ENCODE data around the gene STX17. TPM values are rescaled to one million over a fixed set of nuclear protein-coding genes. Genes with fewer than 3 reads are reported as not detected.

Gene STX17
- polyA plus RNA-seq, 2 of the 4 experiments (the other 2 are of a cell fraction) = 14.3 to 24.6 TPM

DNA sequence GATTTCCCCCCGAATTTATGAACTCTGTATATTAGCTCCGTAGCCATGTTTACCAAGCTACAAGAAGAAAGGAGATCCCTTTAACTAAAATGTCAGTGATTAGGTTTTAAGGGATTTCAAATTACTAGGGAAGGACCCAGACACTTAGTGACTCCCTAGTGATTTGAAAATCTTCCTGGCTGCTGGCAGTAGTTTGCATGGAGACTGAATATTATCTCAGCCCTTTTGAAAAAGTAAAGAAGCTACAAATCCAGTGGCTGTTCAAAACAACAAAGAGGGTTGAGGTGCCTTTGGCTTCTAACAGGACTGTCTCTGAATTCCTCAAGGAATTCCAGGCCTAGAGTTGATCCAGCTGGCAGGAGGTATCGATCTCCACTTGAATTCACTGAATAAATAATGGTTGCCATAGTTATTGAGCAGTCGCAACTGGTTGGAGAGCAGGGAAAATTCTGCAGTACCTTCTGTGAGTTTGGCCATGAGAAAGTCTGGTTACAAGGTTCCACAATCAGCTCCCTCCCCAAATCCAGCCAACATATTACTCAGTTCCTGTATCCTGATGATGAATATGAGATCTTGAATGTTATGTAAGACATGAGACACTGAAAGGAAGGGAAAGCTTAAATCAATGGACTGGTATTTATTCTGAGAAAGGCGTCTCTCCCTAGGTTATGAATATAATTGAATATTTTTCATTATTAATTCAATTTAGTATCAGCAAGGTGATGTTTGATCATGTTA lies 47.0 kb upstream of the STX17 start:
- H3K4me3 ChIP-seq = no peak overlapping the region
- H3K4me2 ChIP-seq = no peak overlapping the region
- no peak overlapping the region for H3K27ac ChIP-seq
- FAIRE-seq (no peak), ATAC-seq (no peak), DNase-seq (ENCODE audit: low read depth in 1 of 2, low spot score in 1 of 2) (no peak)
- TF ChIP-seq CBX8 (IDR thresholded peaks at IDR 0.05) (no peak), FOSL2 (IDR thresholded peaks at IDR 0.05) (no peak), FOSL2 (CRISPR knock-in tag; IDR thresholded peaks at IDR 0.05) (no peak), NR3C1 (IDR thresholded peaks at IDR 0.05) (no peak), HDAC2 (IDR thresholded peaks at IDR 0.05) (no peak), ZNF302 (CRISPR knock-in tag; IDR thresholded peaks at IDR 0.05) (no peak), EP300 (IDR thresholded peaks at IDR 0.05) (no peak), CEBPB (IDR thresholded peaks at IDR 0.05) (no peak), ESRRA (IDR thresholded peaks at IDR 0.05; ENCODE audit: borderline replicate concordance, low read length) (no peak)
- TF ChIP-seq, protein P1, sequence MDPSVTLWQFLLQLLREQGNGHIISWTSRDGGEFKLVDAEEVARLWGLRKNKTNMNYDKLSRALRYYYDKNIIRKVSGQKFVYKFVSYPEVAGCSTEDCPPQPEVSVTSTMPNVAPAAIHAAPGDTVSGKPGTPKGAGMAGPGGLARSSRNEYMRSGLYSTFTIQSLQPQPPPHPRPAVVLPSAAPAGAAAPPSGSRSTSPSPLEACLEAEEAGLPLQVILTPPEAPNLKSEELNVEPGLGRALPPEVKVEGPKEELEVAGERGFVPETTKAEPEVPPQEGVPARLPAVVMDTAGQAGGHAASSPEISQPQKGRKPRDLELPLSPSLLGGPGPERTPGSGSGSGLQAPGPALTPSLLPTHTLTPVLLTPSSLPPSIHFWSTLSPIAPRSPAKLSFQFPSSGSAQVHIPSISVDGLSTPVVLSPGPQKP (IDR thresholded peaks at IDR 0.05; ENCODE audit: low read depth, low read length) = no peak
- POLR2A ChIA-PET = no interaction called here
- no peaks in the 10 kb centered on the region for H3K9me3 ChIP-seq
- WGBS (ENCODE audit: missing lambda C conversion rate) = 61% methylated on average over 5 of the region's 5 CpGs
- H3K4me1 ChIP-seq = no peaks in the 10 kb centered on the region
- CTCF ChIA-PET = interaction anchor here (1.0 to 1.2 kb wide), 3 partner anchors 35 to 363 kb away, joined by 3 to 5 read pairs (median 3); partner anchors contain the start of gene NR4A3

DNA sequence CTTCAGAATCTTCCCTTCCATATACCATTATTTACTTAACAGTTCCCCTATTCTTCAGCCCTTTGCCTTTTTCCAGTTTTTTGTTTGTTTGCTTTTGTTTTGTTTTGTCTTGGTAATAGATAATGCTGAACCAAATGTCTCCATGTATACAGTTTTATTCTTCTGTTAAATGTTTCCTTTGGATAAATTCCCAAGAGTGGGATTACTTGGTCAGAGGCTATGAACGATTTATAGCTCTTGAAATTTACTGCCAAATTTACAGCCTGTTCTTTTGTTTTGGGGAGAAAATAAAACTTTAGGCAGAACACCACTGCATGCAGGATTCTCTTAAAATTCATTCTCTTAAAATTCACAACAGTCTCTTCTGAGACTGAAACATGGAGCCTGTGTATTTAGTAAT lies 46.2 kb upstream of the STX17 start:
- ATAC-seq (no peak), FAIRE-seq (no peak)

DNA sequence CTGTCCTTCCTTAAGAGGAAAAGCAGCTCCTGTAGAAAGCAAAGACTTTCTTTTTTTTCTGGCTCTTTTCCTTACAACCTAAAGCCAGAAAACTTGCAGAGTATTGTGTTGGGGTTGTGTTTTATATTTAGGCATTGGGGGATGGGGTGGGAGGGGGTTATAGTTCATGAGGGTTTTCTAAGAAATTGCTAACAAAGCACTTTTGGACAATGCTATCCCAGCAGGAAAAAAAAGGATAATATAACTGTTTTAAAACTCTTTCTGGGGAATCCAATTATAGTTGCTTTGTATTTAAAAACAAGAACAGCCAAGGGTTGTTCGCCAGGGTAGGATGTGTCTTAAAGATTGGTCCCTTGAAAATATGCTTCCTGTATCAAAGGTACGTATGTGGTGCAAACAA lies 42.5 kb upstream of the STX17 start:
- no peak for FAIRE-seq
- Histone ChIP-seq H3K9me3 (no peaks in the 10 kb centered on the region), H3K27ac (no peak overlapping the region), H3K4me2 (no peak overlapping the region), H3K4me1 (no peaks in the 10 kb centered on the region), H3K4me3 (no peak overlapping the region)
- 88% methylated on average over 2 of the region's 2 CpGs for WGBS (ENCODE audit: missing lambda C conversion rate)
- ChIA-PET CTCF (no interaction called here), POLR2A (no interaction called here)
- no peak for DNase-seq (ENCODE audit: low read depth in 1 of 2, low spot score in 1 of 2)
- TF ChIP-seq MAFK (IDR thresholded peaks at IDR 0.05; ENCODE audit: partially characterized antibody) = peak; percentile 62
- TF ChIP-seq, protein P2, sequence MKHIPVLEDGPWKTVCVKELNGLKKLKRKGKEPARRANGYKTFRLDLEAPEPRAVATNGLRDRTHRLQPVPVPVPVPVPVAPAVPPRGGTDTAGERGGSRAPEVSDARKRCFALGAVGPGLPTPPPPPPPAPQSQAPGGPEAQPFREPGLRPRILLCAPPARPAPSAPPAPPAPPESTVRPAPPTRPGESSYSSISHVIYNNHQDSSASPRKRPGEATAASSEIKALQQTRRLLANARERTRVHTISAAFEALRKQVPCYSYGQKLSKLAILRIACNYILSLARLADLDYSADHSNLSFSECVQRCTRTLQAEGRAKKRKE (CRISPR knock-in tag; IDR thresholded peaks at IDR 0.05; ENCODE audit: low read depth) = no peak
- no peak for ATAC-seq

More for the DNA sequence above, 46.2 kb upstream of the STX17 start:
- no peaks in the 10 kb centered on the region for H3K4me1 ChIP-seq
- no peaks in the 10 kb centered on the region for H3K9me3 ChIP-seq
- H3K4me3 ChIP-seq = no peak overlapping the region
- H3K4me2 ChIP-seq = no peak overlapping the region
- 53% methylated on average over 1 of the region's 1 CpG for WGBS (ENCODE audit: missing lambda C conversion rate)
- TF ChIP-seq EHMT2 (IDR thresholded peaks at IDR 0.05; ENCODE audit: low read depth) = no peak
- TF ChIP-seq POLR2A (IDR thresholded peaks at IDR 0.05; ENCODE audit: low read length) = no peak
- TF ChIP-seq HOXA7 (CRISPR knock-in tag; IDR thresholded peaks at IDR 0.05) = no peak
- no peak for TF ChIP-seq CBX8 (IDR thresholded peaks at IDR 0.05)
- no peak for TF ChIP-seq KDM5A (IDR thresholded peaks at IDR 0.05)
- TF ChIP-seq JUNB (IDR thresholded peaks at IDR 0.05) = no peak
- no peak for TF ChIP-seq SMC3 (IDR thresholded peaks at IDR 0.05)
- TF ChIP-seq MYC (IDR thresholded peaks at IDR 0.05; ENCODE audit: borderline replicate concordance, low read length) = no peak
- TF ChIP-seq, protein P1 (IDR thresholded peaks at IDR 0.05; ENCODE audit: low read depth, low read length) = no peak
- no peak for TF ChIP-seq HOXB5 (CRISPR knock-in tag; IDR thresholded peaks at IDR 0.05)
- TF ChIP-seq NR3C1 (IDR thresholded peaks at IDR 0.05) = no peak
- no peak for TF ChIP-seq FOSL2 (IDR thresholded peaks at IDR 0.05)
- no peak for TF ChIP-seq FOSL2 (CRISPR knock-in tag; IDR thresholded peaks at IDR 0.05)
- H3K27ac ChIP-seq = no peak overlapping the region
- DNase-seq (ENCODE audit: low read depth in 1 of 2, low spot score in 1 of 2) = no peak
- ChIA-PET CTCF (no interaction called here), POLR2A (no interaction called here)
